ENCODE data around the gene POLR3GL.
"Not testable (repeated sequence)": the region's sequence is repeated elsewhere in the genome, so short reads cannot be mapped to it uniquely, and the experiment has no call there.

POLR3GL gene

DNA sequence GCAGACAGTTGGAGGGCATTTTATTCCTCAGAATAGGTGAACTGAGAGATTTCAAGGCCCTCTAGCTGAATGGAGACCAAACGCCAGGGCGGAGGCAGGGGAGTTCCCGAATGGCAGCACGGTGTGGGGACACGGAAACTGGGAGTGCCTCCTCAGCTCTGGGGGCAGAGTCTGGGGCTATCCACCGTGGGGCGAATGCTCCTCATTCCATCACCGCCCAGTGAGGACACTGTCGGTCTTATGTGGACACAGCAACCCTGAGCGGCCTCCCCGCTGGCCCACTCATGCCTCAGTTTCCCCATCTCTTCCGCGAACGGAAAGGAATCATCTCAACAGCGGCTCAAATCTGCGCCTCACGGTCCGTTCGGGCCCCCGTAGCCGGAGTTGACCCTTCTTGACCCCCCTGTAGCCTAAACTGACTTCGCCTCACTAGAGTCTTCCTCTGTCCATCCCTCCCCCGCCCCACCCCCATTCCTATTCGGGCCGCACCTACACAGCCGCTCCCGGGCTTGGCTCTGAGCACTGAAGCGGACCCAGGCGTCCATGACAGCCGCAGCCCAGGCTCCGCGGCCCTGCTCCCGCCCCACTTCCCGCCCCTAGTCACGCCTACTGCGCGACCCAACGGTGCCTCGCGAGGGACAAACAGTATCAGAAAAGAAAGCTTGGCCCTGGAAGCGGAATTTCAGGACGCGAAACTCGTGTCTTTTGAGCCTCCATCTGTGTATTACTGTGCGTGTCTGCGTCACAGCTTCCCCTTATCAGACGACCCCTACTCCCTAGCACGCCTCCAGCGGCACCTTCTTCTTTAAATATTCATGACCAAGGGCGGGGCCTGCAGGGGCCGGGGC lies 46.1 kb upstream of the POLR3GL start, which contains the start of gene PEX11B:
Gene PEX11B, minus strand, starts transcription at position 574 of the 848 bp plus-strand sequence. Its CDS starts 29 bp downstream, at position 545.
- H3K27ac ChIP-seq (ENCODE audit: low read length): peak within 1 kb of the TSS; percentile 84
- H2AFZ ChIP-seq (ENCODE audit: low read depth, low read length): peak within 1 kb of the TSS; percentile 94
- peak within 1 kb of the TSS; percentile 67 to 94; a peak in 3 of 4 replicates for H3K4me3 ChIP-seq (ENCODE audit: low read depth in 1 of 2, low read length in 2 of 2)
- DNase-seq (peak; percentile 92), ATAC-seq (ENCODE audit: insufficient read depth, low read depth) (peak; percentile 92)
- H3K36me3 ChIP-seq (ENCODE audit: insufficient read depth, low read length): peaks cover 13% of the 10 kb centered on the region; the same call in 1 of the 2 replicates
- TF ChIP-seq EZH2 (IDR thresholded peaks at IDR 0.05; ENCODE audit: borderline replicate concordance, low read depth, low read length, severe bottlenecking): no peak
- TF ChIP-seq, protein P1, sequence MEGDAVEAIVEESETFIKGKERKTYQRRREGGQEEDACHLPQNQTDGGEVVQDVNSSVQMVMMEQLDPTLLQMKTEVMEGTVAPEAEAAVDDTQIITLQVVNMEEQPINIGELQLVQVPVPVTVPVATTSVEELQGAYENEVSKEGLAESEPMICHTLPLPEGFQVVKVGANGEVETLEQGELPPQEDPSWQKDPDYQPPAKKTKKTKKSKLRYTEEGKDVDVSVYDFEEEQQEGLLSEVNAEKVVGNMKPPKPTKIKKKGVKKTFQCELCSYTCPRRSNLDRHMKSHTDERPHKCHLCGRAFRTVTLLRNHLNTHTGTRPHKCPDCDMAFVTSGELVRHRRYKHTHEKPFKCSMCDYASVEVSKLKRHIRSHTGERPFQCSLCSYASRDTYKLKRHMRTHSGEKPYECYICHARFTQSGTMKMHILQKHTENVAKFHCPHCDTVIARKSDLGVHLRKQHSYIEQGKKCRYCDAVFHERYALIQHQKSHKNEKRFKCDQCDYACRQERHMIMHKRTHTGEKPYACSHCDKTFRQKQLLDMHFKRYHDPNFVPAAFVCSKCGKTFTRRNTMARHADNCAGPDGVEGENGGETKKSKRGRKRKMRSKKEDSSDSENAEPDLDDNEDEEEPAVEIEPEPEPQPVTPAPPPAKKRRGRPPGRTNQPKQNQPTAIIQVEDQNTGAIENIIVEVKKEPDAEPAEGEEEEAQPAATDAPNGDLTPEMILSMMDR (IDR thresholded peaks at IDR 0.05; ENCODE audit: borderline replicate concordance, extremely low read depth, low read length, poor library complexity, severe bottlenecking): no peak
- peaks cover 12% of the 10 kb centered on the region for H3K79me2 ChIP-seq (ENCODE audit: insufficient read depth, low read length)
- H3K9me3 ChIP-seq (ENCODE audit: insufficient read depth, low read length, severe bottlenecking): no peaks in the 10 kb centered on the region
- H3K4me2 ChIP-seq (ENCODE audit: insufficient read depth, low read length): peak within 1 kb of the TSS; percentile 87
- peak within 1 kb of the TSS; percentile 78 for H3K9ac ChIP-seq (ENCODE audit: low read depth, low read length)
- H3K4me1 ChIP-seq (ENCODE audit: insufficient read depth, low read length): peaks cover 34% of the 10 kb centered on the region
- no peaks in the 10 kb centered on the region for H3K27me3 ChIP-seq (ENCODE audit: insufficient read depth, low read length, poor library complexity)
- H4K20me1 ChIP-seq (ENCODE audit: insufficient read depth, low read length): no peaks in the 10 kb centered on the region

- H3K9me3 ChIP-seq (ENCODE audit: insufficient read depth, low read length, severe bottlenecking): no peaks in the 10 kb centered on the region
- H2AFZ ChIP-seq (ENCODE audit: low read depth, low read length): peak overlapping the region; percentile 94
- peak overlapping the region; percentile 84 for H3K27ac ChIP-seq (ENCODE audit: low read length)
- H3K4me3 ChIP-seq (ENCODE audit: low read depth in 1 of 2, low read length in 2 of 2): peak overlapping the region; percentile 67 to 94; a peak in 3 of 4 replicates
- H3K27me3 ChIP-seq (ENCODE audit: insufficient read depth, low read length, poor library complexity): no peaks in the 10 kb centered on the region
- peaks cover 19% of the 10 kb centered on the region; the same call in 1 of the 2 replicates for H3K36me3 ChIP-seq (ENCODE audit: insufficient read depth, low read length)
- H3K79me2 ChIP-seq (ENCODE audit: insufficient read depth, low read length): peaks cover 12% of the 10 kb centered on the region
- no peaks in the 10 kb centered on the region for H4K20me1 ChIP-seq (ENCODE audit: insufficient read depth, low read length)
- DNase-seq (no peak), ATAC-seq (ENCODE audit: insufficient read depth, low read depth) (peak; percentile 20)
- peak overlapping the region; percentile 87 for H3K4me2 ChIP-seq (ENCODE audit: insufficient read depth, low read length)
- TF ChIP-seq, protein P1 (IDR thresholded peaks at IDR 0.05; ENCODE audit: borderline replicate concordance, extremely low read depth, low read length, poor library complexity, severe bottlenecking): no peak
- no peak for TF ChIP-seq EZH2 (IDR thresholded peaks at IDR 0.05; ENCODE audit: borderline replicate concordance, low read depth, low read length, severe bottlenecking)
- peaks cover 34% of the 10 kb centered on the region for H3K4me1 ChIP-seq (ENCODE audit: insufficient read depth, low read length)
- peak overlapping the region; percentile 78 for H3K9ac ChIP-seq (ENCODE audit: low read depth, low read length)
Measured at GRCh38 chr1:145918992-145919939, 45.2 kb upstream of the POLR3GL start.

- peaks cover 34% of the 10 kb centered on the region for H3K4me1 ChIP-seq (ENCODE audit: insufficient read depth, low read length)
- H3K9ac ChIP-seq (ENCODE audit: low read depth, low read length); H4K20me1 ChIP-seq (ENCODE audit: insufficient read depth, low read length); H2AFZ ChIP-seq (ENCODE audit: low read depth, low read length); H3K27ac ChIP-seq (ENCODE audit: low read length); H3K27me3 ChIP-seq (ENCODE audit: insufficient read depth, low read length, poor library complexity); DNase-seq; ATAC-seq (ENCODE audit: insufficient read depth, low read depth); H3K4me3 ChIP-seq (ENCODE audit: low read depth in 1 of 2, low read length in 2 of 2); H3K9me3 ChIP-seq (ENCODE audit: insufficient read depth, low read length, severe bottlenecking): not testable (repeated sequence)
- peaks cover 17% of the 10 kb centered on the region; the same call in 1 of the 2 replicates for H3K36me3 ChIP-seq (ENCODE audit: insufficient read depth, low read length)
- peaks cover 12% of the 10 kb centered on the region for H3K79me2 ChIP-seq (ENCODE audit: insufficient read depth, low read length)
- H3K4me2 ChIP-seq (ENCODE audit: insufficient read depth, low read length): peak overlapping the region; percentile 87; the same call in 1 of the 2 replicates
Measured at GRCh38 chr1:145920297-145920696, 44.2 kb upstream of the POLR3GL start.
